Heart right ventricle (tissue), 16 donors: ENCODE data around the gene PAX5. TPM values are rescaled to one million over a fixed set of nuclear protein-coding genes. Genes with fewer than 3 reads are reported as not detected.
A peak's percentile ranks its signal among the peaks of the same experiment; 100 is the strongest.

ENCODE experiments used
- ATAC-seq, 8 donors: fragments of 200-7000 bp; cut with Tn5 transposase; one replicate each; pipeline ENCODE4 v1.9.1; 2020; ENCODE audit warnings: mild to moderate bottlenecking in 8 of 8, moderate library complexity in 8 of 8, moderate number of reproducible peaks in 1 of 8
- DNase-seq, 2 donors: peaks; one replicate each; pipeline ENCODE4 v3.0.0-alpha.2; 2020
- H3K27ac ChIP-seq, 10 donors: fragments of 200-600 bp; sonication (generic) in 2 of 10; one replicate each; pipeline versions ENCODE4 v1.5.0 to v1.8.0; 2020 to 2022; ENCODE audit warnings: mild to moderate bottlenecking in 3 of 10
- H3K27me3 ChIP-seq, 7 donors: fragments of 200-600 bp; one replicate each; pipeline ENCODE4 v1.8.0; 2021 to 2022; ENCODE audit warnings: mild to moderate bottlenecking in 2 of 7
- H3K36me3 ChIP-seq, 9 donors: fragments of 200-600 bp; sonication (generic) in 1 of 9; one replicate each; pipeline versions ENCODE4 v1.5.0 to v1.8.0; 2020 to 2022; ENCODE audit warnings: mild to moderate bottlenecking in 2 of 9
- H3K4me1 ChIP-seq, 9 donors: fragments of 200-600 bp; sonication (generic) in 1 of 9; one replicate each; pipeline versions ENCODE4 v1.5.0 to v1.8.0; 2020 to 2022; ENCODE audit warnings: mild to moderate bottlenecking in 4 of 9
- H3K4me3 ChIP-seq, 10 donors: fragments of 200-600 bp; sonication (generic) in 2 of 10; one replicate each; pipeline versions ENCODE4 v1.5.0 to v1.8.0; 2020 to 2022; ENCODE audit warnings: mild to moderate bottlenecking in 7 of 10, moderate library complexity in 2 of 10
- H3K9me3 ChIP-seq, 11 donors: fragments of 200-600 bp in 10 of 11; sonication (generic) in 2 of 11; one replicate each; pipeline versions ENCODE4 v1.5.0 to v1.8.0; 2013 to 2022; ENCODE audit warnings: mild to moderate bottlenecking in 2 of 11, control low read depth in 1 of 11, moderate library complexity in 1 of 11
- CTCF ChIP-seq, 9 donors: fragments of 200-600 bp; sonication (generic) in 2 of 9; IDR thresholded peaks; one replicate each; pipeline versions ENCODE4 v1.5.0 to v1.8.0; 2021 to 2022; ENCODE audit warnings: antibody characterized with exemption in 9 of 9, mild to moderate bottlenecking in 5 of 9, moderate library complexity in 1 of 9
- WGBS, 2 donors: extraction: QIAGEN DNeasy Blood & Tissue Kit; methylation state at CpG; one replicate each; pipeline ENCODE4 v1.1.7; 2013; ENCODE audit warnings: inconsistent platforms in 1 of 2; 5-methylcytosine and 5-hydroxymethylcytosine counted together
- intact Hi-C, 10 donors: fragments of 100-400 bp; cut with DNase I; formaldehyde crosslinking; loops; one replicate each; pipeline versions ENCODE4 v1.11.1 to v1.14.2; 2022
- polyA plus RNA-seq, 2 donors: library from polyadenylated mRNA; stranded (reverse); fragments of 200-250 nt; gene quantifications; one replicate each; pipeline ENCODE4 v1.2.3, GENCODE V29; 2013
- total RNA-seq, 10 donors: library from RNA; stranded (reverse); fragmentation: NEBNext Ultra II Directional in 3 of 10; extraction: Animal tissue kit (Norgen Biotek cat#: 25700) in 3 of 10; gene quantifications; one replicate each; pipeline versions ENCODE4 v1.2.1 to v1.2.4, GENCODE V29; 2021 to 2023
- donor health status: Arrhythmogenic right ventricular cardiomyopathy.
- donor health status: ischemic (EF 13 %, LVEDD 7.1; RV severe dilation, severe dysfunction).
- donor health status: healthy with polysubstance abuse.
- donor health status: DM: no; HTN: yes; CAD: no.
- donor health status: DM: no; HTN: no; CAD: no.
- donor health status: ischemic (EF 25% LVEDD 6.9; RV normal size, moderate dysfunction).
- donor health status: ischemic (EF 25% LVEDD 5.7; RV mildly dilated, moderate dysfunction).
- donor health status: healthy.
- donor health status: DM: yes; HTN: yes; CAD: no.
- donor health status: Ischemic cardiomyopathy.
- donor health status: ischemic (EF 35%, LVEDD 5.7; RV mildly dilated, moderate dysfunction).
- donor health status: nonischemic (EF 11% LVEDD 7.7; RV severe dilation, severe dysfunction).
- donor health status: DM: yes; HTN: yes; CAD: no.
- donor health status: PGD.
- donor health status: ischemic (EF 29% LVEDD 5.4; RV normal size, mild dysfunction).
- donor health status: nonischemic (EF 23%, LVEDD 6.1; RV moderate dilation, normal function).

PAX5 gene
- total and polyA plus RNA-seq, 12 donors: under 0.01 to 0.09 TPM; not detected in 10

- intact Hi-C loops: loop anchor here in 1 of 10 donors (10.0 kb wide), 1 partner anchor 62 kb away; no protein-coding TSS in a partner anchor
- Histone ChIP-seq H3K36me3 (no peaks in the 10 kb centered on the region), H3K27ac (no peak overlapping the region), H3K4me3 (no peak overlapping the region), H3K27me3 (peaks cover 0 to 41% (median 9%) of the 10 kb centered on the region in 7 donors), H3K4me1 (peaks cover 0 to 3% (median 0%) of the 10 kb centered on the region in 9 donors), H3K9me3 (no peaks in the 10 kb centered on the region)
- ATAC-seq (no peak), DNase-seq (no peak)
- no peak for TF ChIP-seq CTCF (IDR thresholded peaks at IDR 0.05)
- 88 to 89% methylated on average over 11 of the region's 11 CpGs for WGBS, 2 donors
Observed at GRCh38 chr9:36962691-36963090, 71.4 kb downstream of the PAX5 start.

GRCh38 chr9:36961561-36962325, 72.3 kb downstream of the PAX5 start:
- intact Hi-C loops: loop anchor here in 1 of 10 donors (10.0 kb wide), 1 partner anchor 63 kb away; no protein-coding TSS in a partner anchor
- peaks cover 0 to 3% (median 0%) of the 10 kb centered on the region in 9 donors for H3K4me1 ChIP-seq
- 42 to 49% methylated on average over 26 of the region's 26 CpGs for WGBS, 2 donors
- TF ChIP-seq CTCF (IDR thresholded peaks at IDR 0.05): no peak
- no peak for DNase-seq
- no peaks in the 10 kb centered on the region for H3K9me3 ChIP-seq
- H3K27ac ChIP-seq: no peak overlapping the region
- H3K36me3 ChIP-seq: no peaks in the 10 kb centered on the region
- H3K27me3 ChIP-seq: peaks cover 0 to 50% (median 19%) of the 10 kb centered on the region in 7 donors
- no peak for ATAC-seq
- H3K4me3 ChIP-seq: peak overlapping the region in 1 of 10 donors; percentile 24

GRCh38 chr9:36961051-36961450, 73.0 kb downstream of the PAX5 start:
- DNase-seq (no peak), ATAC-seq (no peak)
- intact Hi-C loops: loop anchor here in 1 of 10 donors (10.0 kb wide), 1 partner anchor 64 kb away; no protein-coding TSS in a partner anchor
- peaks cover 0 to 3% (median 0%) of the 10 kb centered on the region in 9 donors for H3K4me1 ChIP-seq
- H3K4me3 ChIP-seq: no peak overlapping the region
- WGBS, 2 donors: 59 to 60% methylated on average over 4 of the region's 4 CpGs
- TF ChIP-seq CTCF (IDR thresholded peaks at IDR 0.05): no peak
- H3K27me3 ChIP-seq: peaks cover 0 to 57% (median 26%) of the 10 kb centered on the region in 7 donors
- no peaks in the 10 kb centered on the region for H3K9me3 ChIP-seq
- no peaks in the 10 kb centered on the region for H3K36me3 ChIP-seq
- H3K27ac ChIP-seq: no peak overlapping the region

GRCh38 chr9:36960575-36960955, 73.5 kb downstream of the PAX5 start:
- no peak for TF ChIP-seq CTCF (IDR thresholded peaks at IDR 0.05)
- H3K27ac ChIP-seq: no peak overlapping the region
- intact Hi-C loops: loop anchor here in 1 of 10 donors (10.0 kb wide), 1 partner anchor 64 kb away; no protein-coding TSS in a partner anchor
- 92 to 93% methylated on average over 7 of the region's 7 CpGs for WGBS, 2 donors
- H3K9me3 ChIP-seq: no peaks in the 10 kb centered on the region
- no peaks in the 10 kb centered on the region for H3K36me3 ChIP-seq
- peaks cover 0 to 3% (median 0%) of the 10 kb centered on the region in 9 donors for H3K4me1 ChIP-seq
- peaks cover 0 to 62% (median 31%) of the 10 kb centered on the region in 7 donors for H3K27me3 ChIP-seq
- ATAC-seq: no peak
- DNase-seq: no peak
- H3K4me3 ChIP-seq: no peak overlapping the region
